HG03159 (cell line): Measurements from ENCODE around the gene UQCRC2.
"Not testable (repeated sequence)": the region's sequence is repeated elsewhere in the genome, so short reads cannot be mapped to it uniquely, and the experiment has no call there.

Experiments
- ATAC-seq: cut with Tn5 transposase; IDR thresholded peaks from one replicate; pipeline ENCODE4 v1.9.1; 2021; ENCODE audit warnings: mild to moderate bottlenecking, moderate library complexity; ENCODE audit not compliant: unreplicated experiment

The UQCRC2 gene

DNA sequence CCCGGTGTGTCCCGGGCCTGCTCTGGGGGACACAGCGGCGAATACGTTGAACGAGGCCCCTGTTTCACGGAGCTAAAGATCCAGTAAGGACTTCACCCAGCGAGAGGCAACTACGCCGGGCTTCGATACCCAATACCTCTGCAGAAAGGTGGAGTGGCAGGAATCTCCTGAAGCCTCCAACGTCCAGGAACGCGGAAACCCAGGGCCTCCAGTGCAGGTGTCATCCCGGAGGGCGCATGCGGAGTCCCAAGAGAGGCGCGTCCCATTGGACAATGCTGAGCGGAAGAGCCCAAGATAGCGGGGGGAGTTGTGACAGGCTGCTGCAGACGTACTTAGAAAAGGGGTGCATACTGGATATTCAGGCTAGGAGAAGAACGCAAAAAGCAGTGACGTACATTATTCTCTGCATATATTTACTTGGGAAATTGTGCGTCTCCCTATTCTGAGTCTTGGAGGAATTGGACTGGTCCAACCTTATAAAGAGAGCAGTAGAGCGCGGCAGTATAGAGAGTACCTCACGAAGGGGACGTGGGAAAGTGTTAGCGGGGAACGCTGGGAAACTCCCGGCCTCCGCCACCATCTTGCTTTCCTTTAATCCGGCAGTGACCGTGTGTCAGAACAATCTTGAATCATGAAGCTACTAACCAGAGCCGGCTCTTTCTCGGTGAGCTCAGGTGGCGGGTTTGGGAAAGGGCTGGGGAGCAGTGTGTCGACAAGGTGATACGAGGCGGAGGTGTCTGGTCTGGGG lies at the start of gene UQCRC2:
UQCRC2 (plus strand) TSS at position 569 of the 748 bp plus-strand sequence; CDS start at position 632, 63 bp downstream.
- peak; percentile 80 for ATAC-seq

DNA sequence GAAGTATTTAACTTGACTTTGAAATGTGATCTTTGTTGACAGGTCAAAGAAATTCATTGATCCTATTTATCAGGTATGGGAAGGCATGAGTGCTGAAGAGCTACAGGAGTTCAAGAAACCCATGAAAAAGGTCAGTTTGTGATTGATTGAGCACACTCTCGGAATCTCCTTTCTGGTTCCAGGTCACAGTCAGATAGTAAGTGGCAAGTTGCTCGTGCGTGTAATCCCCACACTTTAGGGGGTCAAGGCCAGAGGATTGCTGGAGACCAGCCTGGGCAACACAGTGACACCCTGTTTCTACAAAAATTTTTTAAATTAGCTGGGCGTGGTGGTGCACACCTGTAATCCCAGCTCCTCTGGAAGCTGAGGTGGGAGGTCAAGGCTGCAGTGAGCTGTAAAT lies 20.5 kb upstream of the UQCRC2 start:
- not testable (repeated sequence) for ATAC-seq

DNA sequence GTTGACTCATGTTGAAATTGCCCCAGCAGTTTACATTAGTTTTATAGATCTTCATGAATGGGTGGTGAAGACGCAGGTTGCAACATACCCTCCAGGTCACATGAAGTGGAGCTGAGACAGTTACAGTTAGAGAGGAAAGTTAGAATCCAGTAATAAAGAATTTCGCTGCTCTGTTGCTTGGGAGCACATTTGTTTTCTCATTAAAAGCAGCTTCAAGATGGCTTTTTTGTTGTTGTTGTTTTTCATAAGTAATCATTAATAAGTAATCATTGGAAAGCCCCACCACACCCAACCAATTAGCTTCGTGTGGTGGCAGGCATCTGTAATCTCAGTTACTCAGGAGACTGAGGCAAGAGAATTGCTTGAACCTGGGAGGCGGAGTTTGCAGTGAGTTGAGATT lies 19.8 kb upstream of the UQCRC2 start:
- ATAC-seq: not testable (repeated sequence)

DNA sequence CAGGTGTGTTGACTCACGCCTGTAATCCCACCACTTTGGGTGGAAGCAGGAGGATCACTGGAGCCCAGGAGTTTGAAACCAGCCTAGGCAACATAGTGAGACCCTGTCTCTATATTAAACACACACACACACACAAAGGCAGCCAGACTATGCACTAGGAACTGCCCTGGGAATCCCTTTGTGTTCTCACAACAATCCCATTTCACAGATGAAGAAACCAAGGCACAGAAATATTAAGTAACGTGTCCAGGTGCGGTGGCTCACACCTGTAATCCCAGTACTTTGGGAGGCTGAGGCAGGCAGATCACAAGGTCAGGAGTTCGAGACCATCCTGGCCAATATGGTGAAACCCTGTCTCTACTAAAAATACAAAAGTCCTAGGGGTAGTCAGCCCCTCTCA lies 19.4 kb upstream of the UQCRC2 start:
- not testable (repeated sequence) for ATAC-seq

GRCh38 chr16:21936216-21936615 lies 16.9 kb upstream of the UQCRC2 start:
- ATAC-seq: not testable (repeated sequence)

DNA sequence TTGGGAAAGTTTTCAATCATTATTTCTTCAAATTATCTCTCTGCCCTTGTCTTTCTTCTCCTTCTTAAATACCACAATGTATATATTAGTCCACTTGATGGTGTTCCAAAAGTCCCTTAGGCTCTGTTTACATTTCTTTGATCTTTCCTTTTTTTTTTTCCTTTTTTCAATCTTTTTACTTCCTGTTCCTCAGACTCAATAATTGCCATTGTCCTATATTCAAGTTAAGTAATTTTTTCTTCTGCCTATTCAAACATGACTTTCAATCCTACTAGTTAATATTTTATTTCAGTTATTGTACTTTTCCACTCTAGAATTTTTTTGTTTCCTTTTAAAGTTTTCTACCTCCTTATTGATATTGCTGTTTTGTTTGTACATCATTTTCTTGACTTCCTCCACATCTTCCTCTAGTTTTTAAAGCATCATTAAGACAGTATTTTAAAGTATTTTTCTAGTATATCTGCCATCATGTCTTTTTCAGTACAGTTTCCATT lies 15.8 kb upstream of the UQCRC2 start:
- ATAC-seq: no peak

DNA sequence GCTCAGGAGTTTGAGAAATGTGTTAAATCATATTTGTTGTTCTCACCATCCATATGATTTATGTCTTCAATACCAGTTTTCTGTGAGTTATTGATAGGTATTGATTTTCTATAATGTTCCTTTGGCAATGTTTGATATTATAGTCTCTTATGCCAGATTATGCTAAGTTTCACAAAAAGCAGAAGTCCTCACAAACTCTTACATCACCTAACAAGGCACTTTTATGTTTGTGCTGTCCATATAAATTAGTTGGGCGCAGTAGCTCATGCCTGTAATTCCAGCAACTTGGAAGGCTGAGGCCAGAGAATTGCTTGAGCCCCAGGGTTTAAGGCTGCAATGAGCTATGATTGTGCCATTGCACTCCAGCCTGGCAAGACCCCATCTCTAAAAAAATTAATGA lies 12.6 kb upstream of the UQCRC2 start:
- no peak for ATAC-seq

GRCh38 chr16:21943571-21943970 lies 9.6 kb upstream of the UQCRC2 start:
- ATAC-seq: no peak

- ATAC-seq: no peak
Observed at GRCh38 chr16:21946889-21947635, 6.1 kb upstream of the UQCRC2 start.

DNA sequence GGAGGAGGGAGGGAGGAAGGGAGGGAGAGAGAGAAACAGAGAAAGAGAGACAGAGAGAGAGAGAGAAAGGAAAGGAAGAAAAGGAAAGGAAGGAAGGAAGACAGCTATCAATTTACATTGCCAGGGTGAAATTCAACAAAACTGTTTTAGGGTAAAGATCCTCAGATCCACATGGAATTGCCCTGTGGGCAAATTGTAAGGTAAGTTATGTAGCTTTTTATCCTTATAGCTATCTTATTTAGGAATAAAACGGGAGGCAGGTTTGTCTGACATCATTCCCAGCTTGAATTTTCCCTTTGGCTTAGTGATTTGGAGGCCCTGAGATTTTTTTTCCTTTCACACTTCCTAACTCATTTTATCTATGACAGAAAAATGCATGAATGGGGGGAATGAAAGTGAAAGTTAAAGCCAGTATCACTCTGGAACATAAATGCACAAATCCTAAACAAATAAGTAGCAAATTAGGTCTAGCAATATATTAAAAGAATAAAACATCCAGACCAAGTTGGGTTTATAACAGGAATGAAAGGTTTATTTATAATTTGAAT lies 3.4 kb upstream of the UQCRC2 start:
- ATAC-seq: no peak

DNA sequence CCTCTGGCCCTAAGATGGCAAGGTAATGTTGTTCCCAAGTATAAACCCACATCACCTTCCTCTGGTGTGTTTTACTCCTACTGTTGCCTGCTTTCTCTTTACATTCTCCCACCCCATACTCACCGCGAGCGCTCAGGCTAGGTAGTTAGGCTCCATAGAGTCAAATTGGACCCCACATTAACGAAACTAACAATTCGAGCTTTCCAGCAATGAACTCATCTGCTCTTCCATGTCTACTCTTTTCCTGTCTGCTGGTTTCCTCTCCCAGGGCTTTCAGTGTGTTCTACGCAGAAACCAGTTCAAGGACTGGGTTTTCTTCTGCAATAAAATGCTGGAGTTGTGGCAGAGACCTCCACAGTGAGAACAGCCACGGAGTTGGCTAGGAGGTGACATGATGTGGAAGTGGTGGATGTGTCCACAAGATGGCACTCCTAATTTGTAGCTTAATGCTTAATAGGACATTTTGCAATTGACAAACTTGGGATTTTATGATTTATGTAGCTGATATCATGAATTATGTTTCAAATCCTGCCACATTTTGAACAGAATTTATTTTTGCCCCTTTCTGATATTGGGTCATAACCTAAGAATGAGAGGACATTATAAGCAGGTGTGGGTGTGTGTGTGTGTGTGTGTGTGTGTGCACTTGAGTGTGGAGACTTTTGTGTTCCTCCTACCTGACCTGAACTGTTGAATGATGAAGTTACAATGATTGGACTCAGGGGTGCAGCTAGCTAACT lies 2.2 kb upstream of the UQCRC2 start:
- no peak for ATAC-seq

DNA sequence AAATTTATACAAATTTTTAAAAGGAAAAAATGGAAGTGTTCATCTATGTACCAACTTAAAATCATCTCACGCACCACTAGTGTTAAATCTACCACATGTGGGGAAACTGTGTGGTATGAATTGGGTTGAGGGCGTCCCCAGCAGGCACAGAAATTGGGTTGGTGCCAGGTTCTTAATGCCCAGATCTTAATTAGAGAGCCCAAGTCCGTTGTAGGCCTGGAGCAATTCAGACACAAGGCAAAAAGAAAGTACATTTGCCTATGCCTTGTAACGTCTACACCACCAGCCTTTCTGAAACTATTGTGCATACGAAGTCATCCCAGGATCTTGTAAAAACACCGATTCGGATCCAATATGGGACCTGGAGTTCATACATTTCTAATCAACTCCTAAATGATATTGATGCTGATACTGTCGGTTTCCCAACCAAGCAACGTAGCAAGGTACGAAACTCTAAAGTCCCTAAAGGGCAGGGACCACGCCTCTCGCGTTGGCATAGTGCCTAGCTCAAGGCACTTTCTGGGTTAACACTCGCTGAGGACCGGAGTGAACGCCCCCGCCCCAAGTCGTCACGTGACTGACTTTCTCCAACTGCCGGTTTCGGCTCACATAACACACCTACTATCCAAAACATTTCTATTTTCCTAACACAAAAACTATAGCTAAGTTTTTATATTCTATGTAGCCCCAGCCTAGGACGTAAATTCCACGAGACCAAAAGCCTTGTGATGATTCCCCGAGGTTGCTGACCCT lies 945 bp upstream of the UQCRC2 start:
- ATAC-seq: peak; percentile 37

DNA sequence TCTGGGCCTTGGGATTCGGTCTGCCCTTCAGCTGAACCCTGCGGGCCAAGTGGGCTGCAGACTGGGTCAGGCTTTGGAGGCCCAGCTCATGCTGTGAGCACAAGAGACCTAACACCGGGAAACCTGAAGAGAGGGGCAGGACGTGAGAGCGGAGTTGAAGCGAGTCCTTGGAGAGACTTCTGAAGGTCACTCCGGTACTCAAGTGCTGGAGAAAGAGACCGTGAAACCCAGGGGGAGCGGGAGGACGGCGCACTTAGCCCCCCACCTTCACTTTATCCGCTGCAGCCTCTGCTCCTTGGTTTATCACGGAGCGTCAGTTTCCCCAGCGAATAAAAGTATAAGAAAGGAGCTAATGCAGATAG lies 361 bp downstream of the UQCRC2 start:
- no peak for ATAC-seq

- ATAC-seq: no peak
Observed at GRCh38 chr16:21957714-21958346, 4.7 kb downstream of the UQCRC2 start.

DNA sequence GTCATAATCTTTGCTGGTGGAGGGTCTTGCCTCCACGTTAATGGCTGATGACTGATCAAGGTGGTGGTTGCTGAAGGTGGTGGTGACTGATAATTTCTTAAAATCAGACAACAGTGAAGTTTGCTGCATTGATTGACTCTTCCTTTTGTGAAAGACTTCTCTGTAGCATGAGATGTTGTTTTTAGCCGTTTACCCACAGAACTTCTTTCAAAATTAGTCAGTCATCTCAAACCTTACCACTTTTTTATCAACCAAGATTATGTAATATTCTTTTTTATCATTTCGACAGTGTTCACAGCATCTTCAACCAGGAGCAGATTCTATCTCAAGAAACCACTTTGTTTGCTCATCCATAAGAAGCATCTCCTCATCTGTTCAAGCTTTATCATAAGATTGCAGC lies 5.9 kb downstream of the UQCRC2 start:
- no peak for ATAC-seq

- no peak for ATAC-seq
Observed at GRCh38 chr16:21962475-21962874, 9.3 kb downstream of the UQCRC2 start.

GRCh38 chr16:21963887-21964286 lies 10.7 kb downstream of the UQCRC2 start:
- no peak for ATAC-seq

DNA sequence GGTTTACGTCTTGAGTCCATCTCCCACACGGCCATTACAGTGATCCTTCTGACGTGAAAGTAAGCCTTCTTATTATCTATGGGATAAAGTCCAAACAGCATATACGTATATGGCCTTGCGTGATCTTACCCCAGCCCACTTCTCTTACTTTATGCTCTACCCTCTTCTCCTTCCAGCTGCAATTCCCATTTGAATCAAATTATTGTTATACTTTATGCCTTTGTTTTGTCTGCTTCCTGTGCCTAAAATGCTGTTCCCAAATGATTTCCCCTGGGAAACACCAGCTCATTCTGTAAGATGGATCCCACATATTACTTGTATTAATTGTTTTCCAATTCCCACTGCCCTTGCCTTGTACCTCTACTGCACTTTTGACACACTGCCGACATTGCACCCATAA lies 11.2 kb downstream of the UQCRC2 start:
- no peak for ATAC-seq

DNA sequence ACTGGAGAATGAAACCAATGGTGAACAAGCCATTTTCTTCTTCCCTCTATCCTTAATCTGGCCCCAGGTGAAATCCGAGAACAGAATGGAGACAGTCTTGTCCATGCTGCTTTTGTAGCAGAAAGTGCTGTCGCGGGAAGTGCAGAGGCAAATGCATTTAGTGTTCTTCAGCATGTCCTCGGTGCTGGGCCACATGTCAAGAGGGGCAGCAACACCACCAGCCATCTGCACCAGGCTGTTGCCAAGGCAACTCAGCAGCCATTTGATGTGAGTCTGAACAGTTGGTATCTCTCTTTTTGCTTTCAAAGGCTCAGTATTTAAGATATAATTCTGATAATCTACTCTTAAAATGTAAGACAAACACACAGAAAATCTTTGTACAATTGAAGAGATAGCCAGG lies 18.7 kb downstream of the UQCRC2 start:
- no peak for ATAC-seq

GRCh38 chr16:21973945-21974344 lies 20.8 kb downstream of the UQCRC2 start:
- no peak for ATAC-seq
